Lower leg skin (tissue), 3 donors: ENCODE measurements around the gene TNFAIP1.
A peak's percentile ranks its signal among the peaks of the same experiment; 100 is the strongest.

Source experiments
- CTCF ChIP-seq, 3 donors: fragments of 450-650 bp; IDR thresholded peaks; one replicate each; pipeline ENCODE4 v1.5.1; 2016; ENCODE audit warnings: antibody characterized with exemption in 3 of 3, mild to moderate bottlenecking in 3 of 3, moderate library complexity in 2 of 3
- POLR2A ChIP-seq, 2 donors: fragments of 450-650 bp; IDR thresholded peaks; one replicate each; pipeline ENCODE4 v1.6.1; 2016 to 2017; ENCODE audit warnings: antibody characterized with exemption in 2 of 2, mild to moderate bottlenecking in 1 of 2, moderate library complexity in 1 of 2

- TF ChIP-seq CTCF (IDR thresholded peaks at IDR 0.05), result peak in 1 of 3 donors; percentile 16
- TF ChIP-seq POLR2A (IDR thresholded peaks at IDR 0.05), result no peak
These were observed 34.6 kb downstream of the TNFAIP1 start, which contains the start of gene VTN for GRCh38 chr17:28370035-28370743.
